B cell (primary cell): Measurements from ENCODE around the gene LTBP3. TPM values are rescaled to one million over a fixed set of nuclear protein-coding genes. Genes with fewer than 3 reads are reported as not detected.

Source experiments
- ATAC-seq: fragments of 200-7000 bp; cut with Tn5 transposase; one replicate; pipeline ENCODE4 v1.10.0; 2021; ENCODE audit warnings: low read depth, mild to moderate bottlenecking, moderate number of reproducible peaks, moderate library complexity
- CTCF ChIA-PET: fragments of 350-600 bp; sonication (Branson Sonifier 250); formaldehyde crosslinking; loops from one replicate; lab custom pipeline; 2021; ENCODE audit warnings: antibody characterized with exemption, inconsistent platforms; lab: Charles Lee
- POLR2A ChIA-PET: fragments of 350-600 bp; sonication (Branson Sonifier 250); formaldehyde crosslinking; loops from one replicate; lab custom pipeline; 2021; ENCODE audit warnings: antibody characterized with exemption; lab: Charles Lee
- DNase-seq: peaks from one replicate; pipeline ENCODE4 v3.0.0; 2013
- H2AFZ ChIP-seq: 2 replicates; pipeline ENCODE4 v1.6.1; 2012; ENCODE audit warnings: mild to moderate bottlenecking, low read depth, low read length; ENCODE audit not compliant: insufficient read depth, poor library complexity, severe bottlenecking
- H3K27ac ChIP-seq, 2 donors: 1 replicate in 1 of 2; 2 replicates in 1 of 2; pipeline ENCODE4 v1.5.1; 2012 to 2013; ENCODE audit warnings: low read length in 2 of 2, mild to moderate bottlenecking in 2 of 2, moderate library complexity in 1 of 2
- H3K27me3 ChIP-seq, 4 experiments: fragments of 200-600 bp in 1 of 4; sonication (generic) in 1 of 4; replicated peaks in 1 of 4; 1 replicate in 2 of 4; 2 replicates in 2 of 4; pipeline versions ENCODE4 v1.6.1 to v1.7.0; 2013 to 2016; ENCODE audit warnings: low read length in 3 of 4, mild to moderate bottlenecking in 2 of 4, mixed read lengths in 1 of 4, moderate library complexity in 1 of 4; ENCODE audit not compliant: insufficient read depth in 4 of 4, control insufficient read depth in 3 of 4; ENCODE audit errors: control extremely low read depth in 1 of 4
- H3K36me3 ChIP-seq, 2 experiments: replicated peaks in 1 of 2; 1 replicate in 1 of 2; 2 replicates in 1 of 2; pipeline versions ENCODE4 v1.6.1 to v1.7.1; 2013; ENCODE audit warnings: low read length in 1 of 2; ENCODE audit not compliant: insufficient read depth in 2 of 2, control insufficient read depth in 1 of 2; ENCODE audit errors: control extremely low read depth in 1 of 2, extremely low read depth in 1 of 2
- H3K4me1 ChIP-seq, 2 donors: fragments of 200-600 bp in 1 of 2; sonication (generic) in 1 of 2; 1 replicate in 1 of 2; 2 replicates in 1 of 2; pipeline versions ENCODE4 v1.5.1 to v1.6.1; 2013 to 2017; ENCODE audit warnings: low read length in 2 of 2; ENCODE audit not compliant: control insufficient read depth in 2 of 2, insufficient read depth in 2 of 2
- H3K4me2 ChIP-seq: replicated peaks from 2 replicates; pipeline ENCODE3; 2012; ENCODE audit warnings: mild to moderate bottlenecking, low read depth, low read length; ENCODE audit not compliant: poor library complexity, severe bottlenecking
- H3K4me3 ChIP-seq, 5 experiments: fragments of 200-600 bp in 1 of 5; sonication (generic) in 1 of 5; 1 replicate in 3 of 5; 2 replicates in 2 of 5; pipeline versions ENCODE4 v1.5.1 to v1.7.0; 2011 to 2016; ENCODE audit warnings: low read length in 4 of 5, mild to moderate bottlenecking in 4 of 5, low read depth in 2 of 5, control low read depth in 1 of 5, moderate library complexity in 1 of 5; ENCODE audit not compliant: insufficient read depth in 1 of 5; ENCODE audit errors: control extremely low read depth in 1 of 5, extremely low read depth in 1 of 5
- H3K79me2 ChIP-seq: fragments of 200-600 bp; sonication (generic); one replicate; pipeline ENCODE4 v1.6.0; 2016; ENCODE audit warnings: low read length; ENCODE audit not compliant: control insufficient read depth, insufficient read depth
- H3K9ac ChIP-seq: fragments of 200-600 bp; sonication (generic); 2 replicates; pipeline ENCODE4 v1.6.1; 2017; ENCODE audit warnings: mild to moderate bottlenecking, low read length, moderate library complexity
- H3K9me3 ChIP-seq, 3 donors: one replicate each; pipeline versions ENCODE4 v1.6.1 to v1.7.1; 2013; ENCODE audit warnings: low read length in 2 of 3; ENCODE audit not compliant: control insufficient read depth in 2 of 3, insufficient read depth in 1 of 3; ENCODE audit errors: control extremely low read depth in 1 of 3
- H4K20me1 ChIP-seq: 2 replicates; pipeline ENCODE4 v1.6.0; 2012; ENCODE audit warnings: mild to moderate bottlenecking, low read length; ENCODE audit not compliant: insufficient read depth, control insufficient read depth, poor library complexity, severe bottlenecking
- H3K27ac Mint-ChIP-seq: one replicate; pipeline ENCODE4 v1.8.0; 2021; ENCODE audit warnings: mixed read lengths
- H3K27me3 Mint-ChIP-seq: one replicate; pipeline ENCODE4 v1.8.0; 2021; ENCODE audit warnings: mixed read lengths
- H3K4me1 Mint-ChIP-seq: one replicate; pipeline ENCODE4 v1.8.0; 2021; ENCODE audit warnings: mixed read lengths
- H3K4me3 Mint-ChIP-seq: one replicate; pipeline ENCODE4 v1.8.0; 2021; ENCODE audit warnings: mixed read lengths
- H3K9me3 Mint-ChIP-seq: one replicate; pipeline ENCODE4 v1.8.0; 2022; ENCODE audit warnings: mixed read lengths; ENCODE audit not compliant: insufficient read depth
- EZH2 ChIP-seq: IDR thresholded peaks from 2 replicates; pipeline ENCODE4 v1.6.1; 2012; ENCODE audit warnings: borderline replicate concordance, low read depth, mild to moderate bottlenecking, moderate library complexity, low read length; ENCODE audit not compliant: insufficient read depth, poor library complexity, severe bottlenecking
- WGBS: methylation state at CpG from one replicate; pipeline ENCODE4 v1.1.5; 2013; ENCODE audit warnings: missing lambda C conversion rate; ENCODE audit not compliant: insufficient coverage; 5-methylcytosine and 5-hydroxymethylcytosine counted together
- intact Hi-C: fragments of 100-400 bp; cut with micrococcal nuclease; formaldehyde crosslinking; loops from one replicate; pipeline ENCODE4 v1.10.0; 2022
- polyA plus RNA-seq: library from polyadenylated mRNA; depleted of rRNA; stranded (reverse); fragments of >200 nt; gene quantifications from 2 replicates; pipeline ENCODE4 v1.2.3, GENCODE V29; 2012
- total RNA-seq, 2 donors: library from RNA; stranded (reverse); fragments of 120-200 nt in 1 of 2; gene quantifications; 1 replicate in 1 of 2; 2 replicates in 1 of 2; pipeline versions ENCODE4 v1.2.3 to v1.2.4, GENCODE V29; 2013 to 2022
- TF ChIP-seq, protein P1 (sequence below): fragments of 200-600 bp; IDR thresholded peaks from one replicate; pipeline ENCODE4 v1.8.0; 2022; ENCODE audit warnings: antibody characterized with exemption, mild to moderate bottlenecking

LTBP3 gene
- total and polyA plus RNA-seq, 2 donors (not counting 1 experiment from before 2014, with no cell fraction given) = 65.1 to 69.0 TPM

DNA sequence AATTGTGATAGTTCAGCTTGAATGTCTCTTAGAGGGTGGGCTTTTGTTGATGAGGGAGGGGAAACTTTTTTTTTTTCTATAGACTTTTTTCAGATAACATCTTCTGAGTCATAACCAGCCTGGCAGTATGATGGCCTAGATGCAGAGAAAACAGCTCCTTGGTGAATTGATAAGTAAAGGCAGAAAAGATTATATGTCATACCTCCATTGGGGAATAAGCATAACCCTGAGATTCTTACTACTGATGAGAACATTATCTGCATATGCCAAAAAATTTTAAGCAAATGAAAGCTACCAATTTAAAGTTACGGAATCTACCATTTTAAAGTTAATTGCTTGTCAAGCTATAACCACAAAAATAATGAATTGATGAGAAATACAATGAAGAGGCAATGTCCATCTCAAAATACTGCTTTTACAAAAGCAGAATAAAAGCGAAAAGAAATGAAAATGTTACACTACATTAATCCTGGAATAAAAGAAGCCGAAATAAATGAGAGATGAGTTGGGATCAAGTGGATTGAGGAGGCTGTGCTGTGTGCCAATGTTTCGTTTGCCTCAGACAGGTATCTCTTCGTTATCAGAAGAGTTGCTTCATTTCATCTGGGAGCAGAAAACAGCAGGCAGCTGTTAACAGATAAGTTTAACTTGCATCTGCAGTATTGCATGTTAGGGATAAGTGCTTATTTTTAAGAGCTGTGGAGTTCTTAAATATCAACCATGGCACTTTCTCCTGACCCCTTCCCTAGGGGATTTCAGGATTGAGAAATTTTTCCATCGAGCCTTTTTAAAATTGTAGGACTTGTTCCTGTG is 55.4 kb downstream of the LTBP3 start:
- Mint-ChIP-seq H3K27ac (peak overlapping the region; percentile 71), H3K4me3 (no peak overlapping the region), H3K4me1 (peaks cover 52% of the 10 kb centered on the region), H3K9me3 (no peaks in the 10 kb centered on the region), H3K27me3 (no peaks in the 10 kb centered on the region)
- no peak for TF ChIP-seq EZH2
- TF ChIP-seq, protein P1, sequence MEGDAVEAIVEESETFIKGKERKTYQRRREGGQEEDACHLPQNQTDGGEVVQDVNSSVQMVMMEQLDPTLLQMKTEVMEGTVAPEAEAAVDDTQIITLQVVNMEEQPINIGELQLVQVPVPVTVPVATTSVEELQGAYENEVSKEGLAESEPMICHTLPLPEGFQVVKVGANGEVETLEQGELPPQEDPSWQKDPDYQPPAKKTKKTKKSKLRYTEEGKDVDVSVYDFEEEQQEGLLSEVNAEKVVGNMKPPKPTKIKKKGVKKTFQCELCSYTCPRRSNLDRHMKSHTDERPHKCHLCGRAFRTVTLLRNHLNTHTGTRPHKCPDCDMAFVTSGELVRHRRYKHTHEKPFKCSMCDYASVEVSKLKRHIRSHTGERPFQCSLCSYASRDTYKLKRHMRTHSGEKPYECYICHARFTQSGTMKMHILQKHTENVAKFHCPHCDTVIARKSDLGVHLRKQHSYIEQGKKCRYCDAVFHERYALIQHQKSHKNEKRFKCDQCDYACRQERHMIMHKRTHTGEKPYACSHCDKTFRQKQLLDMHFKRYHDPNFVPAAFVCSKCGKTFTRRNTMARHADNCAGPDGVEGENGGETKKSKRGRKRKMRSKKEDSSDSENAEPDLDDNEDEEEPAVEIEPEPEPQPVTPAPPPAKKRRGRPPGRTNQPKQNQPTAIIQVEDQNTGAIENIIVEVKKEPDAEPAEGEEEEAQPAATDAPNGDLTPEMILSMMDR = no peak
- Histone ChIP-seq H3K4me2 (peak overlapping the region; percentile 97), H3K9me3 (no peaks in the 10 kb centered on the region), H3K4me3 (peak overlapping the region; percentile 76 to 100 (median 93)), H3K27ac (peak overlapping the region; percentile 0 to 99), H4K20me1 (peaks cover 82% of the 10 kb centered on the region), H3K79me2 (peaks cover 82% of the 10 kb centered on the region), H2AFZ (no peak overlapping the region), H3K36me3 (peaks cover 1 to 67% of the 10 kb centered on the region in 2 experiments), H3K4me1 (peaks cover 41 to 47% of the 10 kb centered on the region in 2 donors), H3K27me3 (no peaks in the 10 kb centered on the region), H3K9ac (peak overlapping the region; percentile 97)
- intact Hi-C loops = no loop called here
- CTCF ChIA-PET = interaction anchor here (0.6 to 17.5 kb wide), 13 partner anchors 5 to 190 kb away, joined by 3 to 541 read pairs (median 5); partner anchors contain the start of genes FRMD8, NEAT1 and SLC25A45
- 0% methylated on average over 2 of the region's 6 CpGs for WGBS
- POLR2A ChIA-PET = interaction anchor here (0.6 to 20.7 kb wide), 16 partner anchors 7 to 169 kb away, joined by 3 to 1159 read pairs (median 6); partner anchors contain the start of genes DPF2, NEAT1, SCYL1 and SLC25A45
- ATAC-seq (no peak), DNase-seq (no peak)

GRCh38 chr11:65502274-65502554 is 55.9 kb downstream of the LTBP3 start:
- Histone ChIP-seq H3K36me3 (peaks cover 1 to 67% of the 10 kb centered on the region in 2 experiments), H4K20me1 (peaks cover 79% of the 10 kb centered on the region), H3K9me3 (no peaks in the 10 kb centered on the region), H3K4me3 (peak overlapping the region; percentile 76 to 100 (median 93)), H3K9ac (peak overlapping the region; percentile 97), H3K27ac (peak overlapping the region; percentile 99 to 100), H3K4me2 (peak overlapping the region; percentile 97), H3K4me1 (peaks cover 36 to 43% of the 10 kb centered on the region in 2 donors), H3K27me3 (no peaks in the 10 kb centered on the region), H2AFZ (no peak overlapping the region), H3K79me2 (peaks cover 83% of the 10 kb centered on the region)
- Mint-ChIP-seq H3K9me3 (no peaks in the 10 kb centered on the region), H3K4me3 (no peak overlapping the region), H3K27ac (peak overlapping the region; percentile 71), H3K27me3 (no peaks in the 10 kb centered on the region), H3K4me1 (peaks cover 48% of the 10 kb centered on the region)
- ATAC-seq (no peak), DNase-seq (no peak)
- TF ChIP-seq, protein P1 = no peak
- no peak for TF ChIP-seq EZH2
- intact Hi-C loops = no loop called here
- ChIA-PET POLR2A (interaction anchor here (0.8 to 20.7 kb wide), 15 partner anchors 8 to 169 kb away, joined by 3 to 1159 read pairs (median 6); partner anchors contain the start of genes DPF2, NEAT1, SCYL1 and SLC25A45), CTCF (interaction anchor here (0.8 to 17.5 kb wide), 13 partner anchors 6 to 135 kb away, joined by 3 to 541 read pairs (median 5); partner anchors contain the start of genes FRMD8, NEAT1, SLC25A45 and ZNRD2)
